WTC11 (cell line): ENCODE measurements around the gene MACROD2. TPM values are rescaled to one million over a fixed set of nuclear protein-coding genes. Genes with fewer than 3 reads are reported as not detected.

Experiments used
- ATAC-seq: fragments of 200-7000 bp; cut with Tn5 transposase; 2 replicates; pipeline ENCODE4 v1.10.0; 2021; ENCODE audit warnings: mild to moderate bottlenecking, moderate library complexity
- CTCF ChIA-PET: fragments of 300-600 bp; sonication (Branson Sonifier 250); formaldehyde crosslinking; loops from one replicate; lab custom pipeline; 2021; ENCODE audit warnings: antibody characterized with exemption; lab: Charles Lee
- POLR2A ChIA-PET: fragments of 350-600 bp; sonication (Branson Sonifier 250); formaldehyde crosslinking; loops from one replicate; lab custom pipeline; 2021; ENCODE audit warnings: antibody characterized with exemption; lab: Charles Lee
- DNase-seq: peaks from one replicate; pipeline ENCODE4 v3.0.0; 2021; ENCODE audit warnings: low spot score
- H3K27ac Mint-ChIP-seq: 2 replicates; pipeline ENCODE4 v1.8.0; 2021; ENCODE audit warnings: mixed read lengths
- H3K27me3 Mint-ChIP-seq: 2 replicates; pipeline ENCODE4 v1.8.0; 2021; ENCODE audit warnings: low read depth, mild to moderate bottlenecking, moderate library complexity, mixed read lengths
- H3K36me3 Mint-ChIP-seq: 2 replicates; pipeline ENCODE4 v1.8.0; 2021; ENCODE audit warnings: mixed read lengths
- H3K4me1 Mint-ChIP-seq: 2 replicates; pipeline ENCODE4 v1.8.0; 2022; ENCODE audit warnings: mixed read lengths
- H3K4me3 Mint-ChIP-seq: 2 replicates; pipeline ENCODE4 v1.8.0; 2021; ENCODE audit warnings: mild to moderate bottlenecking, moderate library complexity, mixed read lengths
- H3K9me3 Mint-ChIP-seq: 2 replicates; pipeline ENCODE4 v1.8.0; 2021; ENCODE audit warnings: mixed read lengths
- ATF2 ChIP-seq: sonication (generic); formaldehyde crosslinking; IDR thresholded peaks from 2 replicates; pipeline ENCODE4 v1.8.1; 2022; ENCODE audit warnings: low read depth, missing genetic modification reagents, borderline replicate concordance
- CBFB ChIP-seq: sonication (generic); formaldehyde crosslinking; IDR thresholded peaks from 2 replicates; pipeline ENCODE4 v1.8.1; 2022; ENCODE audit warnings: mild to moderate bottlenecking, low read depth, missing genetic modification reagents
- CREM ChIP-seq: sonication (generic); formaldehyde crosslinking; IDR thresholded peaks from 2 replicates; pipeline ENCODE4 v1.8.1; 2022; ENCODE audit warnings: mild to moderate bottlenecking, missing genetic modification reagents, moderate library complexity
- E2F4 ChIP-seq: sonication (generic); formaldehyde crosslinking; IDR thresholded peaks from 2 replicates; pipeline ENCODE4 v1.8.1; 2022; ENCODE audit warnings: low read depth, mild to moderate bottlenecking, moderate library complexity, missing genetic modification reagents, borderline replicate concordance
- FOXP1 ChIP-seq: sonication (generic); formaldehyde crosslinking; IDR thresholded peaks from 2 replicates; pipeline ENCODE4 v1.8.0; 2022; ENCODE audit warnings: missing genetic modification reagents, mild to moderate bottlenecking, moderate library complexity, borderline replicate concordance
- FOXP4 ChIP-seq: sonication (generic); formaldehyde crosslinking; IDR thresholded peaks from 2 replicates; pipeline ENCODE4 v1.8.0; 2022; ENCODE audit warnings: mild to moderate bottlenecking, missing genetic modification reagents
- GABPB1 ChIP-seq: sonication (generic); formaldehyde crosslinking; IDR thresholded peaks from 2 replicates; pipeline ENCODE4 v1.8.1; 2023; ENCODE audit warnings: mild to moderate bottlenecking, missing genetic modification reagents
- IRF2 ChIP-seq: sonication (generic); formaldehyde crosslinking; IDR thresholded peaks from 2 replicates; pipeline ENCODE4 v1.8.0; 2022; ENCODE audit warnings: low read depth, missing genetic modification reagents, borderline replicate concordance
- JAZF1 ChIP-seq: fragments of 250-450 bp; sonication (Bioruptor Pico); IDR thresholded peaks from 2 replicates; pipeline ENCODE4 v1.9.0; 2021; ENCODE audit warnings: moderate library complexity, mild to moderate bottlenecking, inconsistent platforms
- MAX ChIP-seq: sonication (generic); formaldehyde crosslinking; IDR thresholded peaks from 2 replicates; pipeline ENCODE4 v1.8.0; 2022; ENCODE audit warnings: mild to moderate bottlenecking, missing genetic modification reagents
- MLX ChIP-seq: sonication (generic); formaldehyde crosslinking; IDR thresholded peaks from 2 replicates; pipeline ENCODE4 v1.8.1; 2023; ENCODE audit warnings: mild to moderate bottlenecking, missing genetic modification reagents, moderate library complexity
- MXD4 ChIP-seq: fragments of 250-450 bp; sonication (Bioruptor Pico); IDR thresholded peaks from 2 replicates; pipeline ENCODE4 v1.8.0; 2021; ENCODE audit warnings: mild to moderate bottlenecking, moderate library complexity, borderline replicate concordance
- NFYB ChIP-seq: sonication (generic); formaldehyde crosslinking; conservative IDR thresholded peaks from 2 replicates; pipeline ENCODE4 v1.8.0; 2022; ENCODE audit warnings: low read depth, missing genetic modification reagents
- PREB ChIP-seq: sonication (generic); formaldehyde crosslinking; IDR thresholded peaks from 2 replicates; pipeline ENCODE4 v1.8.1; 2022; ENCODE audit warnings: mild to moderate bottlenecking, missing genetic modification reagents, moderate library complexity, borderline replicate concordance
- PRRX2 ChIP-seq: fragments of 250-450 bp; sonication (Bioruptor Pico); IDR thresholded peaks from 2 replicates; pipeline ENCODE4 v1.8.0; 2021; ENCODE audit warnings: mild to moderate bottlenecking
- RELA ChIP-seq: sonication (generic); formaldehyde crosslinking; IDR thresholded peaks from 2 replicates; pipeline ENCODE4 v1.8.1; 2022; ENCODE audit warnings: missing genetic modification reagents, mild to moderate bottlenecking, borderline replicate concordance
- SMAD3 ChIP-seq: sonication (generic); formaldehyde crosslinking; IDR thresholded peaks from 2 replicates; pipeline ENCODE4 v1.8.0; 2022; ENCODE audit warnings: missing genetic modification reagents, mild to moderate bottlenecking, borderline replicate concordance
- TEAD1 ChIP-seq: sonication (generic); formaldehyde crosslinking; IDR thresholded peaks from 2 replicates; pipeline ENCODE4 v1.8.0; 2022; ENCODE audit warnings: mild to moderate bottlenecking, missing genetic modification reagents
- ZBTB21 ChIP-seq: sonication (generic); formaldehyde crosslinking; IDR thresholded peaks from 2 replicates; pipeline ENCODE4 v1.8.1; 2023; ENCODE audit warnings: mild to moderate bottlenecking, missing genetic modification reagents, borderline replicate concordance
- ZMAT4 ChIP-seq: fragments of 250-450 bp; sonication (Bioruptor Pico); IDR thresholded peaks from 2 replicates; pipeline ENCODE4 v1.9.0; 2021; ENCODE audit warnings: mild to moderate bottlenecking
- ZNF317 ChIP-seq: sonication (generic); formaldehyde crosslinking; IDR thresholded peaks from 2 replicates; pipeline ENCODE4 v1.8.1; 2023; ENCODE audit warnings: low read depth, mild to moderate bottlenecking, moderate library complexity, missing genetic modification reagents, borderline replicate concordance
- ZNF512 ChIP-seq: sonication (generic); formaldehyde crosslinking; IDR thresholded peaks from 2 replicates; pipeline ENCODE4 v1.8.1; 2022; ENCODE audit warnings: missing genetic modification reagents, borderline replicate concordance
- total RNA-seq: library from RNA; stranded (reverse); gene quantifications from 3 replicates; pipeline ENCODE4 v1.2.3, GENCODE V29; 2021

MACROD2 gene
- total RNA-seq, 1 experiment from 2014 or later = 4.1 TPM

- H3K36me3 Mint-ChIP-seq = no peaks in the 10 kb centered on the region; the same call in 1 of the 2 replicates
- POLR2A ChIA-PET = no interaction called here
- no peak overlapping the region for H3K27ac Mint-ChIP-seq
- peaks cover 18% of the 10 kb centered on the region for H3K4me1 Mint-ChIP-seq
- no peak overlapping the region for H3K4me3 Mint-ChIP-seq
- no peaks in the 10 kb centered on the region; the same call in 1 of the 2 replicates for H3K27me3 Mint-ChIP-seq
- DNase-seq (no peak), ATAC-seq (no peak)
- TF ChIP-seq CBFB (no peak), ZNF512 (CRISPR knock-in tag) (no peak), FOXP1 (CRISPR knock-in tag) (no peak), MLX (no peak), ZNF317 (no peak)
- CTCF ChIA-PET = no interaction called here
- peaks cover 9% of the 10 kb centered on the region for H3K9me3 Mint-ChIP-seq
Observed at GRCh38 chr20:15895126-15895525, 1899.8 kb downstream of the MACROD2 start.

- H3K27ac Mint-ChIP-seq = no peak overlapping the region
- no peak for TF ChIP-seq MXD4
- no peak for TF ChIP-seq ATF2 (CRISPR knock-in tag)
- no peak for TF ChIP-seq NFYB (CRISPR knock-in tag)
- TF ChIP-seq CREM (CRISPR knock-in tag) = no peak
- TF ChIP-seq ZMAT4 (CRISPR knock-in tag) = no peak
- TF ChIP-seq SMAD3 (CRISPR knock-in tag) = no peak
- no peak for TF ChIP-seq ZBTB21
- TF ChIP-seq JAZF1 = no peak
- TF ChIP-seq E2F4 (CRISPR knock-in tag) = no peak
- TF ChIP-seq MLX = no peak
- no peak for TF ChIP-seq GABPB1 (CRISPR knock-in tag)
- no peak for TF ChIP-seq PREB (CRISPR knock-in tag)
- no peak for TF ChIP-seq FOXP1 (CRISPR knock-in tag)
- no peak for TF ChIP-seq FOXP4 (CRISPR knock-in tag)
- no peak for TF ChIP-seq PRRX2 (CRISPR knock-in tag)
- no peak for TF ChIP-seq IRF2
- TF ChIP-seq TEAD1 (CRISPR knock-in tag) = no peak
- TF ChIP-seq RELA (CRISPR knock-in tag) = no peak
- no peak for TF ChIP-seq MAX (CRISPR knock-in tag)
- no peak overlapping the region for H3K4me3 Mint-ChIP-seq
- peaks cover 15% of the 10 kb centered on the region for H3K4me1 Mint-ChIP-seq
- no peaks in the 10 kb centered on the region; the same call in 1 of the 2 replicates for H3K36me3 Mint-ChIP-seq
- H3K27me3 Mint-ChIP-seq = no peaks in the 10 kb centered on the region; the same call in 1 of the 2 replicates
- ATAC-seq = no peak
- CTCF ChIA-PET = no interaction called here
- no peak for DNase-seq
- POLR2A ChIA-PET = no interaction called here
- peaks cover 9% of the 10 kb centered on the region for H3K9me3 Mint-ChIP-seq
Observed at GRCh38 chr20:15895560-15896084, 1900.3 kb downstream of the MACROD2 start.
